A549 (cell line): ENCODE measurements around the gene OR52J3. TPM values are rescaled to one million over a fixed set of nuclear protein-coding genes. Genes with fewer than 3 reads are reported as not detected.
A peak's percentile ranks its signal among the peaks of the same experiment; 100 is the strongest.

ENCODE experiments used
- ATAC-seq, 2 experiments: fragments of 200-7000 bp in 1 of 2; fragments of >200 bp in 1 of 2; cut with Nextera tagmentation in 1 of 2; cut with Tn5 transposase in 1 of 2; 3 replicates each; pipeline versions ENCODE4 v1.8.0 to v1.9.1; 2018 to 2020; ENCODE audit warnings: mild to moderate bottlenecking in 1 of 2, moderate library complexity in 1 of 2
- CTCF ChIA-PET: fragments of 300-600 bp; sonication (Branson Sonifier 250); formaldehyde crosslinking; extraction: SDS; loops from one replicate; lab custom pipeline; 2021; ENCODE audit warnings: antibody characterized with exemption, inconsistent platforms; lab: Yijun Ruan, JAX
- POLR2A ChIA-PET: fragments of 350-600 bp; formaldehyde crosslinking; extraction: SDS; loops from one replicate; lab custom pipeline; 2021; ENCODE audit warnings: antibody characterized with exemption, inconsistent platforms; lab: Yijun Ruan, JAX
- DNase-seq, 2 experiments: peaks; one replicate each; pipeline versions ENCODE4 v3.0.0 to v3.0.0-alpha.2; 2011 to 2016; ENCODE audit warnings: low read depth in 1 of 2, low spot score in 1 of 2
- FAIRE-seq: peaks from 2 replicates; lab custom pipeline; 2011; peaks lifted over from hg19 to GRCh38; lab: Jason Lieb, UNC
- H3K27ac ChIP-seq, 2 experiments: fragments of >200 bp; sonication (Bioruptor Twin); formaldehyde crosslinking; 3 replicates each; pipeline ENCODE4 v1.5.1; 2016 to 2017
- H3K4me1 ChIP-seq: fragments of >200 bp; sonication (Bioruptor Twin); formaldehyde crosslinking; 3 replicates; pipeline ENCODE4 v1.6.1; 2016
- H3K4me2 ChIP-seq: fragments of >200 bp; sonication (Bioruptor Twin); formaldehyde crosslinking; 3 replicates; pipeline ENCODE4 v1.6.1; 2016
- H3K4me3 ChIP-seq: fragments of >200 bp; sonication (Bioruptor Twin); formaldehyde crosslinking; 3 replicates; pipeline ENCODE4 v1.5.1; 2016
- H3K9me3 ChIP-seq: fragments of >200 bp; sonication (Bioruptor Twin); formaldehyde crosslinking; 3 replicates; pipeline ENCODE4 v1.6.1; 2016
- BHLHE40 ChIP-seq: IDR thresholded peaks from 2 replicates; pipeline ENCODE4 v1.6.1; 2012; ENCODE audit warnings: low read depth, low read length, inconsistent platforms
- CHD2 ChIP-seq: fragments of 150-350 bp; IDR thresholded peaks from 2 replicates; pipeline ENCODE4 v1.6.1; 2014; ENCODE audit warnings: low read length; ENCODE audit not compliant: partially characterized antibody
- CHD4 ChIP-seq: fragments of 200-600 bp; sonication (generic); IDR thresholded peaks from 2 replicates; pipeline ENCODE4 v1.6.1; 2016; ENCODE audit warnings: antibody characterized with exemption, mild to moderate bottlenecking, borderline replicate concordance
- CTCF ChIP-seq: fragments of >200 bp; sonication (Bioruptor Twin); formaldehyde crosslinking; IDR thresholded peaks from 3 replicates; pipeline ENCODE4 v1.5.1; 2016
- EHMT2 ChIP-seq: fragments of 200-600 bp; sonication (generic); IDR thresholded peaks from 2 replicates; pipeline ENCODE4 v1.6.1; 2016; ENCODE audit warnings: antibody characterized with exemption, low read depth, mild to moderate bottlenecking, moderate library complexity
- EP300 ChIP-seq, 2 experiments: fragments of >200 bp; sonication (Bioruptor Twin); formaldehyde crosslinking; IDR thresholded peaks; 2 replicates in 1 of 2; 3 replicates in 1 of 2; pipeline ENCODE4 v1.6.1; 2016 to 2017
- HOXA7 ChIP-seq: fragments of 250-450 bp; sonication (Bioruptor Pico); IDR thresholded peaks from 2 replicates; pipeline ENCODE4 v1.5.0; 2020; ENCODE audit warnings: mild to moderate bottlenecking, moderate library complexity
- HOXB13 ChIP-seq: fragments of 250-450 bp; sonication (Bioruptor Pico); IDR thresholded peaks from 2 replicates; pipeline ENCODE4 v1.5.0; 2020; ENCODE audit warnings: low read depth, mild to moderate bottlenecking, moderate library complexity
- KDM1A ChIP-seq: fragments of 200-600 bp; sonication (generic); IDR thresholded peaks from 2 replicates; pipeline ENCODE4 v1.6.1; 2016; ENCODE audit warnings: low read depth, mild to moderate bottlenecking
- KDM5A ChIP-seq: fragments of 200-600 bp; sonication (generic); IDR thresholded peaks from 2 replicates; pipeline ENCODE4 v1.6.1; 2016; ENCODE audit warnings: antibody characterized with exemption, mild to moderate bottlenecking
- MAFK ChIP-seq: fragments of 450-650 bp; IDR thresholded peaks from 2 replicates; pipeline ENCODE4 v1.6.1; 2014; ENCODE audit not compliant: partially characterized antibody
- MAZ ChIP-seq: fragments of 150-350 bp; IDR thresholded peaks from 2 replicates; pipeline ENCODE4 v1.6.1; 2014; ENCODE audit warnings: antibody characterized with exemption, low read depth, low read length, borderline replicate concordance
- NFE2L2 ChIP-seq: fragments of 150-350 bp; conservative IDR thresholded peaks from 2 replicates; pipeline ENCODE4 v1.6.1; 2014; ENCODE audit warnings: low read length
- NR3C1 ChIP-seq: fragments of >200 bp; sonication (Bioruptor Twin); formaldehyde crosslinking; IDR thresholded peaks from 3 replicates; pipeline ENCODE4 v1.6.1; 2017
- POLR2A ChIP-seq: IDR thresholded peaks from 2 replicates; pipeline ENCODE4 v1.6.1; 2012; ENCODE audit warnings: mild to moderate bottlenecking, low read length
- SREBF2 ChIP-seq: fragments of 450-650 bp; IDR thresholded peaks from 2 replicates; pipeline ENCODE4 v1.6.1; 2014; ENCODE audit warnings: mild to moderate bottlenecking, moderate library complexity
- USF2 ChIP-seq: fragments of 450-650 bp; IDR thresholded peaks from 2 replicates; pipeline ENCODE4 v1.6.1; 2014; ENCODE audit warnings: antibody characterized with exemption
- ZNF302 ChIP-seq: fragments of 250-450 bp; sonication (Bioruptor Pico); IDR thresholded peaks from 2 replicates; pipeline ENCODE4 v1.9.0; 2021; ENCODE audit warnings: inconsistent platforms, mild to moderate bottlenecking, moderate library complexity
- WGBS: methylation state at CpG from one replicate; pipeline ENCODE4 v1.1.6; 2017; ENCODE audit errors: missing lambda C conversion rate; 5-methylcytosine and 5-hydroxymethylcytosine counted together
- polyA plus RNA-seq, 4 experiments: library from polyadenylated mRNA; depleted of rRNA in 3 of 4; stranded (reverse); fragments of >200 nt; fragmentation: RNase III in 1 of 4; extraction: RNeasy Plus Mini Kit Qiagen cat#74134 plus additional on column Dnase treatment in 1 of 4; gene quantifications; 2 replicates in 3 of 4; 3 replicates in 1 of 4; pipeline ENCODE4 v1.2.3, GENCODE V29; 2011 to 2017
- TF ChIP-seq, protein P1 (sequence below): fragments of 150-350 bp; IDR thresholded peaks from 2 replicates; pipeline ENCODE4 v1.6.1; 2014; ENCODE audit warnings: low read depth, mild to moderate bottlenecking, low read length

Gene OR52J3
- polyA plus RNA-seq, 2 of the 4 experiments (the other 2 are of a cell fraction), result not detected

DNA sequence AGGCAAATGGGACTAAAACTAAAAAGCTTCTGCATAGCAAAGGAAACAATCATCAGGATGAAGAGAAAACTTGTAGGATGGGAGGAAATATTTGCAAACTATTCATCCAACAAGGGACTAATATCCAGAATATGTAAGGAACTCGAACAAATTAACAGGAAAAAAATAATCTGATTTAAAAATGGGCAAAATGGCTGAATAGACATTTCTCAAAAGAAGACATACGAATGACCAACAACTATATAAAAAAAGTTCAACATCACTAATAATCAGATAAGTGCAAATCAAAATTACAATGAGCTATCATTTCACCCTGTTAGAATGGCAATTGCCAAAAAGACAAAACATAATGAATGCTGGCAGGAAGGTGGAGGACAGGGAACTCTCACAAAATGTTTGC, 35.1 kb downstream of the OR52J3 start:
- H3K9me3 ChIP-seq, result no peaks in the 10 kb centered on the region
- DNase-seq (no peak), ATAC-seq (no peak), FAIRE-seq (no peak)
- no peaks in the 10 kb centered on the region for H3K4me1 ChIP-seq
- 12% methylated on average over 2 of the region's 2 CpGs for WGBS
- ChIA-PET POLR2A (no interaction called here), CTCF (interaction anchor here (1.5 kb wide), 1 partner anchor 444 kb away, joined by 3 read pairs; the partner anchor contains the start of gene OR51D1)
- no peak overlapping the region for H3K4me2 ChIP-seq
- H3K27ac ChIP-seq, result no peak overlapping the region
- TF ChIP-seq MAFK, result peak; percentile 42
- no peak for TF ChIP-seq HOXA7
- no peak overlapping the region for H3K4me3 ChIP-seq

DNA sequence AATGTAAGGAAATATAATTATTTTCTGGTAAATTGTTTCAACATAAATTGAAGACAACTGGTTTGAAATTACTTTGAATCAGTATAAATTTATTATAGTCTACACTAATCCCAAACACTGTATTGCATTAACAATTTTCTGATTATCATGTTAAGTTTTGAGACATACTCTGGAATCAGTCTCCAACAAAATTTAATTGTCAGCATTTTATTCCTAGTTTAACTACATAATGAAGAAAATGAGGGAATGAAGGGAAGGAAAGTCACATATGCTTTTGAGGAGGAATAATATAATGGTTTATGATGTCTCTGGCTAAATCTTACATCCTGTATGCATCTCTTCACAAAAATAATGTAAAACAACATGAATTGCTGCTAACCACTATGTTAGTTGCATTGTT, 37.3 kb downstream of the OR52J3 start:
- H3K4me2 ChIP-seq, result no peak overlapping the region
- no peak overlapping the region for H3K27ac ChIP-seq
- FAIRE-seq (no peak), ATAC-seq (no peak), DNase-seq (no peak)
- POLR2A ChIA-PET, result no interaction called here
- TF ChIP-seq MAFK (peak; percentile 73), NR3C1 (no peak)
- H3K4me1 ChIP-seq, result no peaks in the 10 kb centered on the region
- no peaks in the 10 kb centered on the region for H3K9me3 ChIP-seq
- H3K4me3 ChIP-seq, result no peak overlapping the region
- CTCF ChIA-PET, result interaction anchor here (0.9 kb wide), 1 partner anchor 447 kb away, joined by 3 read pairs; no protein-coding TSS in a partner anchor

DNA sequence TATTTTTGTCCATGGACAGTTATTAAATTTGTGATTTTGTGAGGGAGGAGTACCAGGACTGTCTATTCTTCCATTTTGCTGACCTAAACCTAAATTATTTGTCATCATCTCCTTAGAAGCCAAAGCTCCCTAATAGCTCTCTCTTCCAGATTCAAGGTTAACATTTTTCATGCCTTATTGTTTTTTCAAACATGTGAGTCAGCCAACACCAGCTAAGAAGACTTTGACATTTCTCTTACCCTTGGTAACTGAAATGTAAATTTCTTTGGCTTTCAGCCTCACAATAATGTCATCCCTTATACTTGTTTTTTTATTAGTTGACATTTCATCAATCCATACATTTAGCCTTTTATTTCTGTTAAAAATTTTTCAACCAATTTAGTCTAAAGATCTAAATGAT, 42.2 kb downstream of the OR52J3 start:
- ATAC-seq (no peak), DNase-seq (no peak), FAIRE-seq (no peak)
- Histone ChIP-seq H3K9me3 (no peaks in the 10 kb centered on the region), H3K27ac (no peak overlapping the region), H3K4me3 (no peak overlapping the region), H3K4me2 (no peak overlapping the region), H3K4me1 (no peaks in the 10 kb centered on the region)
- POLR2A ChIA-PET, result no interaction called here
- CTCF ChIA-PET, result no interaction called here
- TF ChIP-seq KDM1A (no peak), POLR2A (no peak), SREBF2 (no peak), CHD4 (no peak), KDM5A (no peak), EP300 (IDR thresholded peaks at IDR 0.05) (no peak), NFE2L2 (no peak), HOXB13 (no peak), HOXA7 (no peak), CTCF (no peak), BHLHE40 (no peak), CHD2 (no peak), NR3C1 (no peak), MAZ (no peak)
- TF ChIP-seq, protein P1, sequence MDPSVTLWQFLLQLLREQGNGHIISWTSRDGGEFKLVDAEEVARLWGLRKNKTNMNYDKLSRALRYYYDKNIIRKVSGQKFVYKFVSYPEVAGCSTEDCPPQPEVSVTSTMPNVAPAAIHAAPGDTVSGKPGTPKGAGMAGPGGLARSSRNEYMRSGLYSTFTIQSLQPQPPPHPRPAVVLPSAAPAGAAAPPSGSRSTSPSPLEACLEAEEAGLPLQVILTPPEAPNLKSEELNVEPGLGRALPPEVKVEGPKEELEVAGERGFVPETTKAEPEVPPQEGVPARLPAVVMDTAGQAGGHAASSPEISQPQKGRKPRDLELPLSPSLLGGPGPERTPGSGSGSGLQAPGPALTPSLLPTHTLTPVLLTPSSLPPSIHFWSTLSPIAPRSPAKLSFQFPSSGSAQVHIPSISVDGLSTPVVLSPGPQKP, result no peak

DNA sequence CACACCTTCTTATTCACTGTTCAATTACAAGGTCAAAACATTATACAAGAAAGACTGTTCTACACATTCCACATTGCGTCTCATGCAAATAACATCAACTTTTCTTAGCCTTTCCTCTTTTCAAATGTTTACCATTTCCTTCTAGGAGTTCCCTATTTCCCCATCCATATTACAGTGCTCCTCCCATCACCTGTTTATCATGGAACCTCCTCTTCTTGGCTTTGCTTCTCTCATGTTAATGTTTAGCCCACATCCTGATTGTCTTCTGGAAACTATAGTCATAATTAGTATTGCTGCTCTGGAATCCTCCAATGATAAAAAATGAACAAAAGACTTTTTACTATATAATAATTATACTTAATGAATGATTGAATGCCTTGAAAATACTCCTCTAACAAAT, 44.3 kb downstream of the OR52J3 start:
- H3K27ac ChIP-seq, result no peak overlapping the region
- TF ChIP-seq EHMT2, result no peak
- TF ChIP-seq USF2, result no peak
- no peak for TF ChIP-seq ZNF302 (CRISPR knock-in tag)
- TF ChIP-seq, all 56 proteins: peak for 0
- Histone ChIP-seq H3K9me3 (no peaks in the 10 kb centered on the region), H3K4me1 (no peaks in the 10 kb centered on the region), H3K4me2 (no peak overlapping the region), H3K4me3 (no peak overlapping the region)
- DNase-seq (no peak), FAIRE-seq (no peak), ATAC-seq (no peak)
- POLR2A ChIA-PET, result no interaction called here
- CTCF ChIA-PET, result no interaction called here
- 2% methylated on average over 1 of the region's 1 CpG for WGBS
